DOHH2 (cell line): ENCODE data around the gene GLI3.

ENCODE experiments used
- H3F3A ChIP-seq: fragments of 200-600 bp; sonication (generic), shearing (Covaris generic); 2 replicates; pipeline ENCODE4 v1.6.0; 2016; ENCODE audit warnings: antibody characterized with exemption, mild to moderate bottlenecking; ENCODE audit not compliant: control insufficient read depth, insufficient read depth
- H3K27ac ChIP-seq: fragments of 200-600 bp; sonication (generic); 2 replicates; pipeline ENCODE4 v1.5.1; 2014; ENCODE audit warnings: low read depth, mild to moderate bottlenecking, low read length, moderate library complexity
- H3K27me3 ChIP-seq: fragments of 200-600 bp; sonication (generic); 2 replicates; pipeline ENCODE4 v1.6.1; 2014; ENCODE audit warnings: mild to moderate bottlenecking, low read length, mixed read lengths; ENCODE audit not compliant: control insufficient read depth
- H3K36me3 ChIP-seq: fragments of 200-600 bp; sonication (generic); 2 replicates; pipeline ENCODE4 v1.6.1; 2014; ENCODE audit warnings: mild to moderate bottlenecking, low read length, moderate library complexity, mixed read lengths; ENCODE audit not compliant: control insufficient read depth
- H3K4me1 ChIP-seq: fragments of 200-600 bp; sonication (generic); 2 replicates; pipeline ENCODE4 v1.6.1; 2014; ENCODE audit warnings: mild to moderate bottlenecking, low read length, mixed read lengths; ENCODE audit not compliant: control insufficient read depth
- H3K4me2 ChIP-seq: fragments of 200-600 bp; sonication (generic); 2 replicates; pipeline ENCODE4 v1.6.0; 2014; ENCODE audit warnings: mild to moderate bottlenecking, low read length, moderate library complexity
- H3K4me3 ChIP-seq: fragments of 200-600 bp; sonication (generic); 2 replicates; pipeline ENCODE4 v1.5.1; 2014; ENCODE audit warnings: mild to moderate bottlenecking, low read length, mixed read lengths
- H3K79me2 ChIP-seq: fragments of 200-600 bp; sonication (generic); 2 replicates; pipeline ENCODE4 v1.6.1; 2014; ENCODE audit warnings: mild to moderate bottlenecking, low read length, mixed read lengths; ENCODE audit not compliant: control insufficient read depth
- H3K9me2 ChIP-seq: fragments of 200-600 bp; sonication (generic); replicated peaks from 2 replicates; pipeline ENCODE4 v1.6.1; 2014; ENCODE audit warnings: mild to moderate bottlenecking, low read length, mixed read lengths; ENCODE audit not compliant: control insufficient read depth
- H3K9me3 ChIP-seq: fragments of 200-600 bp; sonication (generic); 2 replicates; pipeline ENCODE4 v1.6.1; 2014; ENCODE audit warnings: antibody characterized with exemption, low read length, mixed read lengths; ENCODE audit not compliant: control insufficient read depth, insufficient read depth
- H4K20me1 ChIP-seq: fragments of 200-600 bp; sonication (generic); 2 replicates; pipeline ENCODE4 v1.6.0; 2014; ENCODE audit warnings: low read depth, mild to moderate bottlenecking, antibody characterized with exemption, low read length, moderate library complexity; ENCODE audit not compliant: control insufficient read depth, insufficient read depth
- EZH2phosphoT487 ChIP-seq: fragments of 200-600 bp; sonication (generic); IDR thresholded peaks from 2 replicates; pipeline ENCODE4 v1.6.1; 2017; ENCODE audit warnings: borderline replicate concordance, mild to moderate bottlenecking, antibody characterized with exemption, low read length, moderate library complexity, mixed read lengths
- TF ChIP-seq, protein P1 (sequence below): fragments of 200-600 bp; sonication (generic); IDR thresholded peaks from one replicate; pipeline ENCODE4 v1.5.1; 2014; ENCODE audit warnings: antibody characterized with exemption, mild to moderate bottlenecking, low read depth, low read length; ENCODE audit not compliant: poor library complexity, severe bottlenecking

The GLI3 gene

DNA sequence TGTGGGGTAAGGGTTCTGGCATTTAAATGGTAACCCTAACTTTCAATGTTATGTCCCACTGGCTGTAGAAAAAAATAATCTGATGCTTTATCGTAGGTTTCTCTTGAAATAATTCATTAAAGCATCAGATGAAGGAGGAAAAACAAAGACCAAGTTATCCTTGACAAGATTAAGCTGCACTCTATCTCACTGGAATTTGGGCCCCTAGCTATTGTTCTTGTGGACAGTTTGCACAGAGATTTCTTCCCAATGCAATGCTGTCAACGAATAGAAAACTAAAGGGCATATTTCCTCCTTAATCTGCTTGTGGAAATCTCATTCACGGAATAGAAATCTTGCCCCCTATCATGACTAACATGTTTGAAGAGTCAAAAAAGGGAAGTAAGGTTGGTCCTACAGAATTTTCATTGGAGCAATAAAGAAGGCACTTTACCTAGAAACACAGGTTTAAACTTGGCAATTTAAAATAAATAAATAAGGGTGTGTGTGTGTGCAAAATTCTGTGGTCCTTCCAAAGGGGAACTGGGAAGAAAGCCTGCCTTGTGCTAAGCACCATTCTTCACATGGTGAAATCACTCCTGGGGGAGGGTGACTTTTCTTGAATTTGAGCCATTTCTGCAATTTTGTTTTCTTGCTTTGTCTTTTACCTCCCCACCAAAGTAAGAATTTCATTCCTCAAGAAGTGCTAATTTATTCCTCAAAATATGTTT lies 242.8 kb downstream of the GLI3 start:
- Histone ChIP-seq H3K4me2 (no peak overlapping the region), H3K79me2 (no peaks in the 10 kb centered on the region), H4K20me1 (no peaks in the 10 kb centered on the region), H3F3A (no peaks in the 10 kb centered on the region), H3K4me3 (no peak overlapping the region), H3K9me2 (no peaks in the 10 kb centered on the region), H3K9me3 (no peaks in the 10 kb centered on the region), H3K36me3 (no peaks in the 10 kb centered on the region), H3K27me3 (no peaks in the 10 kb centered on the region), H3K4me1 (peaks cover 5% of the 10 kb centered on the region; the same call in 1 of the 2 replicates), H3K27ac (no peak overlapping the region)
- no peak for TF ChIP-seq EZH2phosphoT487
- TF ChIP-seq, protein P1, sequence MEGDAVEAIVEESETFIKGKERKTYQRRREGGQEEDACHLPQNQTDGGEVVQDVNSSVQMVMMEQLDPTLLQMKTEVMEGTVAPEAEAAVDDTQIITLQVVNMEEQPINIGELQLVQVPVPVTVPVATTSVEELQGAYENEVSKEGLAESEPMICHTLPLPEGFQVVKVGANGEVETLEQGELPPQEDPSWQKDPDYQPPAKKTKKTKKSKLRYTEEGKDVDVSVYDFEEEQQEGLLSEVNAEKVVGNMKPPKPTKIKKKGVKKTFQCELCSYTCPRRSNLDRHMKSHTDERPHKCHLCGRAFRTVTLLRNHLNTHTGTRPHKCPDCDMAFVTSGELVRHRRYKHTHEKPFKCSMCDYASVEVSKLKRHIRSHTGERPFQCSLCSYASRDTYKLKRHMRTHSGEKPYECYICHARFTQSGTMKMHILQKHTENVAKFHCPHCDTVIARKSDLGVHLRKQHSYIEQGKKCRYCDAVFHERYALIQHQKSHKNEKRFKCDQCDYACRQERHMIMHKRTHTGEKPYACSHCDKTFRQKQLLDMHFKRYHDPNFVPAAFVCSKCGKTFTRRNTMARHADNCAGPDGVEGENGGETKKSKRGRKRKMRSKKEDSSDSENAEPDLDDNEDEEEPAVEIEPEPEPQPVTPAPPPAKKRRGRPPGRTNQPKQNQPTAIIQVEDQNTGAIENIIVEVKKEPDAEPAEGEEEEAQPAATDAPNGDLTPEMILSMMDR, result no peak

- TF ChIP-seq, protein P1, result no peak
- no peak for TF ChIP-seq EZH2phosphoT487
- H3K9me3 ChIP-seq, result no peaks in the 10 kb centered on the region
- H3K4me1 ChIP-seq, result no peaks in the 10 kb centered on the region
- no peaks in the 10 kb centered on the region for H4K20me1 ChIP-seq
- no peaks in the 10 kb centered on the region for H3K27me3 ChIP-seq
- no peak overlapping the region for H3K4me3 ChIP-seq
- no peaks in the 10 kb centered on the region for H3K9me2 ChIP-seq
- no peaks in the 10 kb centered on the region for H3K36me3 ChIP-seq
- H3K4me2 ChIP-seq, result no peak overlapping the region
- H3K27ac ChIP-seq, result no peak overlapping the region
- H3F3A ChIP-seq, result no peaks in the 10 kb centered on the region
- no peaks in the 10 kb centered on the region for H3K79me2 ChIP-seq
Measured at GRCh38 chr7:41992881-41993867, 243.8 kb downstream of the GLI3 start.

GRCh38 chr7:41984888-41985287 lies 252.1 kb downstream of the GLI3 start:
- no peaks in the 10 kb centered on the region for H3K9me2 ChIP-seq
- no peaks in the 10 kb centered on the region for H3F3A ChIP-seq
- peaks cover 4% of the 10 kb centered on the region; the same call in 1 of the 2 replicates for H3K27me3 ChIP-seq
- H3K4me2 ChIP-seq, result no peak overlapping the region
- no peak overlapping the region for H3K4me3 ChIP-seq
- no peaks in the 10 kb centered on the region for H4K20me1 ChIP-seq
- no peaks in the 10 kb centered on the region for H3K4me1 ChIP-seq
- H3K79me2 ChIP-seq, result no peaks in the 10 kb centered on the region
- no peak for TF ChIP-seq EZH2phosphoT487
- TF ChIP-seq, protein P1, result no peak
- H3K9me3 ChIP-seq, result no peaks in the 10 kb centered on the region
- no peak overlapping the region for H3K27ac ChIP-seq
- H3K36me3 ChIP-seq, result no peaks in the 10 kb centered on the region
